Activated T-helper 9 cell treated with anti-CD3 and anti-CD28 coated beads, Interleukin-2, amount 50 U/mL, for 16 hours (primary cell): ENCODE results near the gene GJA9.
"Not testable (repeated sequence)": the region's sequence is repeated elsewhere in the genome, so short reads cannot be mapped to it uniquely, and the experiment has no call there.

ENCODE experiments used
- DNase-seq: peaks from one replicate; pipeline ENCODE4 v3.0.0-alpha.2; 2020; ENCODE audit warnings: low read depth

Gene GJA9

GRCh38 chr1:38873027-38873969 is 8.1 kb downstream of the GJA9 start, which contains the start of gene MYCBP:
MYCBP (minus strand) TSS chr1:38873348; CDS start chr1:38873305, 43 bp downstream.
- peak; percentile 95 for DNase-seq

GRCh38 chr1:38872401-38873026 is 8.9 kb downstream of the GJA9 start:
- DNase-seq = peak; percentile 4

- no peak for DNase-seq
Observed at GRCh38 chr1:38870996-38871395, 10.4 kb downstream of the GJA9 start.

GRCh38 chr1:38867208-38867607 is 14.2 kb downstream of the GJA9 start:
- no peak for DNase-seq

- DNase-seq = no peak
Observed at GRCh38 chr1:38865112-38865715, 16.2 kb downstream of the GJA9 start.

GRCh38 chr1:38860454-38860795 is 21.0 kb downstream of the GJA9 start:
- no peak for DNase-seq

GRCh38 chr1:38859561-38860453 is 21.6 kb downstream of the GJA9 start, which contains the start of gene RRAGC:
RRAGC (minus strand) TSS chr1:38859772; CDS start chr1:38859646, 126 bp downstream.
- peak; percentile 98 for DNase-seq

- peak; percentile 37 for DNase-seq
Observed at GRCh38 chr1:38858833-38859560, 22.4 kb downstream of the GJA9 start.

GRCh38 chr1:38852780-38853179 is 28.6 kb downstream of the GJA9 start:
- DNase-seq = no peak

- no peak for DNase-seq
Observed at GRCh38 chr1:38848071-38848470, 33.3 kb downstream of the GJA9 start.

- no peak for DNase-seq
Observed at GRCh38 chr1:38846210-38846609, 35.2 kb downstream of the GJA9 start.

- not testable (repeated sequence) for DNase-seq
Observed at GRCh38 chr1:38845088-38845487, 36.3 kb downstream of the GJA9 start.

GRCh38 chr1:38840281-38840680 is 41.1 kb downstream of the GJA9 start:
- no peak for DNase-seq

GRCh38 chr1:38839363-38839762 is 42.0 kb downstream of the GJA9 start:
- DNase-seq = no peak

- DNase-seq = not testable (repeated sequence)
Observed at GRCh38 chr1:38836316-38836715, 45.1 kb downstream of the GJA9 start.

GRCh38 chr1:38834937-38835827 is 46.2 kb downstream of the GJA9 start:
- DNase-seq = no peak

- DNase-seq = no peak
Observed at GRCh38 chr1:38834221-38834782, 47.1 kb downstream of the GJA9 start.

- no peak for DNase-seq
Observed at GRCh38 chr1:38833146-38833545, 48.2 kb downstream of the GJA9 start.

- DNase-seq = no peak
Observed at GRCh38 chr1:38832370-38832734, 49.0 kb downstream of the GJA9 start.
